ENCODE measurements around the gene SPINK1. TPM values are rescaled to one million over a fixed set of nuclear protein-coding genes. Genes with fewer than 3 reads are reported as not detected.

Gene SPINK1, protein sequence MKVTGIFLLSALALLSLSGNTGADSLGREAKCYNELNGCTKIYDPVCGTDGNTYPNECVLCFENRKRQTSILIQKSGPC
- total RNA-seq = 1.2 TPM
- long read RNA-seq, partial matches to known transcripts = 0 of 2 reads
- long read RNA-seq, other reads (novel, unspliced or antisense) = 2 of 2 reads

DNA sequence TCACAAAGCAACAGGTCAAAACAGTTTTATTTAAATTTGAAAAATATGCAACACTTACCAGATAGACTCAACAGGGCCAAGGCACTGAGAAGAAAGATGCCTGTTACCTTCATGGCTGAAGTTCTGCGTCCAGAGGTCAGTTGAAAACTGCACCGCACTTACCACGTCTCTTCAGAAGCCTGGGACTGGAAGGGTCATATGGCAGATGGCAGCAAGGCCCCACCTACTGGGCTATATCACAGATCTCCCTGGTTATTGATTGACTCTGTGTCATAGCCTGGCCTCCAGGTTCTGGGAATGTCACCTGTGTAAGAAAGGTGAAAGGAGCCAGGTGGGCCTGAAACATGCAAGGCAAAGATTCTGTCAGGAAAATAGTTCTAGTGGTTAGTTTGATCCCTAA, at the start of gene SPINK1:
Gene SPINK1 (minus strand): TSS at position 207 of the 400 bp plus-strand sequence. CDS start 94 bp downstream, at position 113.
- intact Hi-C loops (cut with micrococcal nuclease) = no loop called here
- H3K27me3 ChIP-seq (ENCODE audit: low read depth) = peaks cover 24% of the 10 kb centered on the region
- no peaks in the 10 kb centered on the region for H3K4me1 ChIP-seq
- H3K9me3 ChIP-seq (replicated peaks) = no peaks in the 10 kb centered on the region
- no peak for DNase-seq
- H3K36me3 ChIP-seq = no peaks in the 10 kb centered on the region
- no peak within 1 kb of the TSS for H3K4me3 ChIP-seq
- H3K27ac ChIP-seq (replicated peaks) = no peak within 1 kb of the TSS
- TF ChIP-seq, protein P1, sequence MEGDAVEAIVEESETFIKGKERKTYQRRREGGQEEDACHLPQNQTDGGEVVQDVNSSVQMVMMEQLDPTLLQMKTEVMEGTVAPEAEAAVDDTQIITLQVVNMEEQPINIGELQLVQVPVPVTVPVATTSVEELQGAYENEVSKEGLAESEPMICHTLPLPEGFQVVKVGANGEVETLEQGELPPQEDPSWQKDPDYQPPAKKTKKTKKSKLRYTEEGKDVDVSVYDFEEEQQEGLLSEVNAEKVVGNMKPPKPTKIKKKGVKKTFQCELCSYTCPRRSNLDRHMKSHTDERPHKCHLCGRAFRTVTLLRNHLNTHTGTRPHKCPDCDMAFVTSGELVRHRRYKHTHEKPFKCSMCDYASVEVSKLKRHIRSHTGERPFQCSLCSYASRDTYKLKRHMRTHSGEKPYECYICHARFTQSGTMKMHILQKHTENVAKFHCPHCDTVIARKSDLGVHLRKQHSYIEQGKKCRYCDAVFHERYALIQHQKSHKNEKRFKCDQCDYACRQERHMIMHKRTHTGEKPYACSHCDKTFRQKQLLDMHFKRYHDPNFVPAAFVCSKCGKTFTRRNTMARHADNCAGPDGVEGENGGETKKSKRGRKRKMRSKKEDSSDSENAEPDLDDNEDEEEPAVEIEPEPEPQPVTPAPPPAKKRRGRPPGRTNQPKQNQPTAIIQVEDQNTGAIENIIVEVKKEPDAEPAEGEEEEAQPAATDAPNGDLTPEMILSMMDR (IDR thresholded peaks at IDR 0.05; ENCODE audit: borderline replicate concordance) = no peak

DNA sequence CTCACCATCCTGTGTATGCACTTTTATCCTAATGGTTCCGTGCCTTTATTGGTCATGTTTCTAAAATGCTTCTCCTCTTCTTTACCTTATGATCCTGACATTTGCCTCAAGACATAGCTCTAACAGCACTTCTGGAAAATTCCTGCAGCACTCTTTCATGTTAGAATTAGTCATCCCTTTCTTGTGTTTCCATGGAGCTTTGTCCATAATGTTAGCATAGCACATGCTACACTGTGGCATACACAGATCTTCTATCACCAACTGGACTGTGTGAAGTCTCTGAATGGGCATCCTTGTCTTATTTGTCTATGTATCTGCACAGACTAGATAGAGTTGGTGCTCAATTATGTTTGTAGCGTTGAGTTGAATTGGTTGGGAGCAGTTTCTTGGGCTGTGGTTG, 49.0 kb upstream of the SPINK1 start:
- Histone ChIP-seq H3K27ac (replicated peaks) (no peak overlapping the region), H3K9me3 (replicated peaks) (no peaks in the 10 kb centered on the region), H3K4me1 (peaks cover 7% of the 10 kb centered on the region), H3K4me3 (no peak overlapping the region), H3K27me3 (ENCODE audit: low read depth) (no peaks in the 10 kb centered on the region), H3K36me3 (no peaks in the 10 kb centered on the region)
- intact Hi-C loops (cut with micrococcal nuclease) = no loop called here
- no peak for DNase-seq
- TF ChIP-seq, protein P1 (IDR thresholded peaks at IDR 0.05; ENCODE audit: borderline replicate concordance) = no peak

DNA sequence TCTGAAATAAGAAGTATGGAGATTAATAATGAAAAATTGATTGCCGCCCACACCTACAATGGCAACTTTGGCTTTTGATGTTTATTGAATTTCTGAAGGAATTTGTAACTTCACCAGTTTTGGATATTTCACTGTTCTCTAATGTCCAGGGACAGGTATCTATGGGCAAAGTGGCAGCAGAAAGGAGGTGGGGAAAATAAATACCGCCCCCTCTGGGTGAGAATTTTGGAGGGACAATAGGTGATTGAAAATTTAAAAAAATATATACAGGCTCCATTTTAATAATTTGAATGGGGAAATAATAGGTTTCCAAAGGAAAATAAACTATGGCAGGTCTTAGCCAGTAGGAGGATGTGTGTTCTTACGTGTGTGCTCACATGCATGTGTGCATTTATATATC, 48.3 kb upstream of the SPINK1 start:
- H3K27me3 ChIP-seq (ENCODE audit: low read depth) = no peaks in the 10 kb centered on the region
- no peak overlapping the region for H3K4me3 ChIP-seq
- H3K27ac ChIP-seq (replicated peaks) = no peak overlapping the region
- TF ChIP-seq, protein P1 (IDR thresholded peaks at IDR 0.05; ENCODE audit: borderline replicate concordance) = no peak
- intact Hi-C loops (cut with micrococcal nuclease) = no loop called here
- no peaks in the 10 kb centered on the region for H3K36me3 ChIP-seq
- peaks cover 7% of the 10 kb centered on the region for H3K4me1 ChIP-seq
- no peak for DNase-seq
- no peaks in the 10 kb centered on the region for H3K9me3 ChIP-seq (replicated peaks)

DNA sequence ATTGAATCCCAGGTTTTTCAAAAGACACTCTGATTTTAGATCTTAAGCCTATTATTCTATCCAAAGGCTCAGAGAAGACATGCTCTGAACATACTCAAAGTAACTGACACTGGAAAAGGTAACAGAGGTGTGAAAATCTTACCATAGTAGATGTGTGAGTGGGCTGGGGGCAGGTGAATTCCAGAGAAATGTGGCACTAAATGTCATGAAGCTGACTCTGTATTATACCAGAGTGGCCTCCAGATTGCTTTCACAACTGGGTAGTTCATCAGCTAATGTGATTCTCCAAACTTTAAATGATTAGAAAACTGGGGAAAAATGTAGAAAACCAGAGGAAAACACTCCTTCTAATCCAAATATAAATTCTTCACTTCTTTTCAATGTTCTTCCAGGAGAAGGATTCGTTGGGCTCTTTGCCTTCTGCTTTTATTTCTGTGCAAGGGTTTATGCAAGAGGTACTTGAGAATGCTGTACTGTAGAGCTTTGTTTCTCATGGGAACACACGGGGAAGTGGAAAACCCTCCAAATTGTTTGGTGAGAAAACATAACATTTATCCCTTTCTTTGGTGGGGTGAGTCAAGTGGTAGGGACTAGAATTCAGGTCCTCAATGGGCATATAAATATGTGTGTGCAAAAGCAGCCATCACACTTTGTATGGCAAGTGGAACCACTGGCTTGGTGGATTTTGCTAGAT, 46.7 kb upstream of the SPINK1 start, which contains the start of gene SCGB3A2:
Gene SCGB3A2 (plus strand): TSS at position 646 of the 694 bp plus-strand sequence. CDS start 93 bp downstream, outside the sequence.
- DNase-seq = no peak
- Histone ChIP-seq H3K4me3 (no peak within 1 kb of the TSS), H3K4me1 (peaks cover 6% of the 10 kb centered on the region), H3K36me3 (no peaks in the 10 kb centered on the region), H3K9me3 (replicated peaks) (no peaks in the 10 kb centered on the region), H3K27ac (replicated peaks) (no peak within 1 kb of the TSS), H3K27me3 (ENCODE audit: low read depth) (no peaks in the 10 kb centered on the region)
- TF ChIP-seq, protein P1 (IDR thresholded peaks at IDR 0.05; ENCODE audit: borderline replicate concordance) = no peak
- intact Hi-C loops (cut with micrococcal nuclease) = no loop called here

DNA sequence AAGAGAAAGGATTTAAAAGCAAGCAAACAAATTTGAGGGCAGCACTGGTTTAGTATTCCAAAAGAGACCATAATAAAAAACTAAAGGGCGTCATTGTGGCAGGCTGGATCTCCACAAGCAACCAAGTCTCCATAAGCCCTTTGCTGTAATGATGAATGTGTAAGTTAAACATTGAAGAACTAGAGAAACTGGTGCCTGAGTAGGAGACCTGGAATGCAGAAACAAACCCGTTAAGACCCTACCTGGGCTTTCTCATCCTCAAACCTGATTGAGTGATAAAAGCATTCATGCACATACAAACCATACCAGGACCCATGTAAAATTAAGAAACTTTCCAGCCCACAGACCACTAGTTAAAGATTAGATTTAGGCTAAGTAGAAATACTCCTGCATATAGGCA, 45.2 kb upstream of the SPINK1 start:
- intact Hi-C loops (cut with micrococcal nuclease) = no loop called here
- Histone ChIP-seq H3K27ac (replicated peaks) (no peak overlapping the region), H3K36me3 (no peaks in the 10 kb centered on the region), H3K4me3 (no peak overlapping the region), H3K9me3 (replicated peaks) (no peaks in the 10 kb centered on the region), H3K27me3 (ENCODE audit: low read depth) (no peaks in the 10 kb centered on the region), H3K4me1 (no peaks in the 10 kb centered on the region)
- TF ChIP-seq, protein P1 (IDR thresholded peaks at IDR 0.05; ENCODE audit: borderline replicate concordance) = no peak
- no peak for DNase-seq
